ENCODE measurements around the gene MAP1LC3C.

The MAP1LC3C gene

DNA sequence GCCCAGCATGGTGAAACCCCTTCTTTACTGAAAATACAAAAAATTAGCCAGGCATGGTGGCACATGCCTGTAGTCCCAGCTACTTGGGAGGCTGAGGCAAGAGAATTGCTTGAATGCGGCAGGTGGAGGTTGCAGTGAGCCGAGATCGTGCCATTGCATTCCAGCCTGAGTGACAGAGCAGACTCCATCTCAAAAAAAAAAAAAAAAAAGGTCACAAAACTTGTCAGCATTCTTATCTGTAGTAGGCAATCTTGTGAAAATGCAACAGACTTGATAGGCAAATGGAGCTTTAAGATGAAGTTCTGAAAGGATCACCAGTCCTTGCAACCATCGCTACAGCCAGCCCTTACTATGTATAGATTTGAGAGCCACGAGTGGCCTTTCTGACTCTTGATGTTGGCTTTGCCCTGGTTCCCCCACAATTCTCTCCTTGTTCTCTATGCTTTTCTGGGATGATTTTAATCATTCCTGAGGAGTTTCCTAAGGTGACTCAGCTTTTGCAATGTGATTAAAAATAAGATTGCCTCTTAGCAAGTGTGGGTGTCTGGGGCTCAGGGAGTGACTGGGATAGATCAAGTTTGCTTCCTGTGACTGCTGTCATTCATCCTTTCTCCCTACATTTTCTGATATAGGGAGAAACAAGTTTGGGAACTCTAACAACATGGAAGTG lies 7.1 kb upstream of the MAP1LC3C start:
- TF ChIP-seq, protein P1, sequence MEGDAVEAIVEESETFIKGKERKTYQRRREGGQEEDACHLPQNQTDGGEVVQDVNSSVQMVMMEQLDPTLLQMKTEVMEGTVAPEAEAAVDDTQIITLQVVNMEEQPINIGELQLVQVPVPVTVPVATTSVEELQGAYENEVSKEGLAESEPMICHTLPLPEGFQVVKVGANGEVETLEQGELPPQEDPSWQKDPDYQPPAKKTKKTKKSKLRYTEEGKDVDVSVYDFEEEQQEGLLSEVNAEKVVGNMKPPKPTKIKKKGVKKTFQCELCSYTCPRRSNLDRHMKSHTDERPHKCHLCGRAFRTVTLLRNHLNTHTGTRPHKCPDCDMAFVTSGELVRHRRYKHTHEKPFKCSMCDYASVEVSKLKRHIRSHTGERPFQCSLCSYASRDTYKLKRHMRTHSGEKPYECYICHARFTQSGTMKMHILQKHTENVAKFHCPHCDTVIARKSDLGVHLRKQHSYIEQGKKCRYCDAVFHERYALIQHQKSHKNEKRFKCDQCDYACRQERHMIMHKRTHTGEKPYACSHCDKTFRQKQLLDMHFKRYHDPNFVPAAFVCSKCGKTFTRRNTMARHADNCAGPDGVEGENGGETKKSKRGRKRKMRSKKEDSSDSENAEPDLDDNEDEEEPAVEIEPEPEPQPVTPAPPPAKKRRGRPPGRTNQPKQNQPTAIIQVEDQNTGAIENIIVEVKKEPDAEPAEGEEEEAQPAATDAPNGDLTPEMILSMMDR (IDR thresholded peaks at IDR 0.05; ENCODE audit: insufficient read depth, missing control alignments): no peak
- FAIRE-seq (no peak), DNase-seq (ENCODE audit: insufficient read length, low spot score) (no peak)

DNA sequence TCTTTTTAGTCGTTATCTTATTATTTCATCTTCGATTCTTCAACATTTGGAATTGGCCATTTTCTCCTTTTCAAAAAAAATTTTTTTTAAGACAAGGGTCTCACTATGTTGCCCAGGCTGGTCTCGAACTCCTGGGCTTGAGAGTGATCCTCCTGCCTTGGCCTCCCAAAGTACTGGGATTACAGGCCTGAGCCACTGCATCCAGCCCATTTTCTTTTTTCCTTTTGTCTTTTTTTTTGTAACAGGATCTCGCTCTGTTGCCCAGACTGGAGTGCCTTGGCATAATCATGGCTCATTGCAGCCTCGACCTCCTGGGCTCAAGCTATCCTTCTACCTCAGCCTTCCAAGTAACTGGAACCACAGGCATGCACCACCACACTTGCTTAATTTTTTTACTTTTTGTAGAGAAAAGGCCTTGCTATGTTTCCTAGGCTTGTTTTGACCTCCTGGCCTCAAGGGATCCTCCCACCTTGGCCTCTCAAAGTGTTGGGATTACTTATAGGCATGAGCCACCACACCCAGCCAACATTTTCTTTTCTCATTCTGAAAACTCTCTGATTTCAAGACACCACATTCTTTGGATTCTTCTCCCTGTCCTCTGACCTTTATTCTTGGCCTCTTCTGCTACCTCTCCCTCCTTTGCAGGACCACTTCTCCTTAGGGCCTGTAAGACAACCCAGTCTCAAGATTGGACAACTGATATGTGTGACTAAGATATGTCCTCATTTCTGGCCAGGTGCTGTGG lies 6.0 kb upstream of the MAP1LC3C start:
- TF ChIP-seq, protein P1 (IDR thresholded peaks at IDR 0.05; ENCODE audit: insufficient read depth, missing control alignments): no peak
- no peak for DNase-seq (ENCODE audit: insufficient read length, low spot score)
- no peak for FAIRE-seq

DNA sequence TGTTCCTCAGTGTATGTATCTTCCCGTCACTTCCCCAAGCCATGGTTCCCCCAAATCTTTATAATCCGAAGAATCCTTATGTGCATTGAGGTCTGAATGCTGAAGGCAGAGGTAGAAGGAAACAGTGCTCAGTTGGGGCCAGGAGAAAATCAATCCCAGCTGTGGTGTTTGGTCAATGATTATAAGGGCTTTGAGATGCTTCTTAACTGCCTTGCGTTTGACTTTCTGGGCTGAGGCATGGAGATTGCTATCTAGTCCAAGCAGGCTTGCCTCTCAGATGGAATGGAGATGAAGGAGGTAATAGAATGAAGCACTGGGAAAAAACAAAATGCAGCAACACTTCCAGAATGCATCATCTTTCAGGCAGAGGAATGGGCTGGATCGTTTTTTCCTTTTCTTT lies 3.6 kb upstream of the MAP1LC3C start:
- TF ChIP-seq, protein P1 (IDR thresholded peaks at IDR 0.05; ENCODE audit: insufficient read depth, missing control alignments): no peak
- no peak for FAIRE-seq
- no peak for DNase-seq (ENCODE audit: insufficient read length, low spot score)

DNA sequence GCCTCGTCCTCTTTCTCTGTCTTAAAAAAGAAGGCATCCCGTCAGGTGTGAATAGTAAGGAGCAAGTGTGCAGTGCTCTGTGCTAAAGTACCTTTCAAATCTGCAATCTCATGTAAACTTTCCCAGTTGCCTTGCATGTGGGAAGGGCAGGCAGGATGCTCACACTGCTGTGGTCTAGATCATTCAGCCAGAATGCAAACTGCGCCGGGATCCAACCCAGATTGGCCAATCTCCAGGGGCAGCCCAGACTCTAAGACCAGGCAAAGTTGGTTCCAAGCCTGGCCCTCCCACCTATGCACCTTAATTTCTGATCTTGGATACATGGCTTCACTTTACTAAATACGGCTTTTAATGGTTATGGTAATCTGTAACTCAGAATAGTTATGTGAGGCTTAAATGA lies 3.2 kb upstream of the MAP1LC3C start:
- TF ChIP-seq, protein P1 (IDR thresholded peaks at IDR 0.05; ENCODE audit: insufficient read depth, missing control alignments): no peak
- FAIRE-seq (no peak), DNase-seq (ENCODE audit: insufficient read length, low spot score) (no peak)

DNA sequence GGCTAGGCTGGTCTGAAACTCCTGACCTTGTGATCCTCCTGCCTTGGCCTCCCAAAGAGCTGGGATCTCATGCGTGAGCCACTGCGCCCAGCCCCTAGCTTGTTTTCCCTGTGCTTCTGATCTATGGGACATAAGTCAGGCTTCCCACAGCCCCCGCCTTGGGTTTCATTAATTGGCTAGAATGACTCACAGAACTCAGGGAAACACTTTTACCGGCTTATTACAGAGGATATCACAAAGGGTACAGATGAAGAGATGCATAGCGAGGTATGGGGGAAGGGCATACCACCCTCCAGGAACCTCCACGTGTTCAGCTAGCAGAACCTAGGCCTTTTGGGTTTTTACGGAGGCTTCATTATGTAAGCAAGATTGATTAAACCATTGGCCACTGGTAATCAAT lies 1.5 kb upstream of the MAP1LC3C start:
- no peak for FAIRE-seq
- TF ChIP-seq, protein P1 (IDR thresholded peaks at IDR 0.05; ENCODE audit: insufficient read depth, missing control alignments): no peak
- no peak for DNase-seq (ENCODE audit: insufficient read length, low spot score)

DNA sequence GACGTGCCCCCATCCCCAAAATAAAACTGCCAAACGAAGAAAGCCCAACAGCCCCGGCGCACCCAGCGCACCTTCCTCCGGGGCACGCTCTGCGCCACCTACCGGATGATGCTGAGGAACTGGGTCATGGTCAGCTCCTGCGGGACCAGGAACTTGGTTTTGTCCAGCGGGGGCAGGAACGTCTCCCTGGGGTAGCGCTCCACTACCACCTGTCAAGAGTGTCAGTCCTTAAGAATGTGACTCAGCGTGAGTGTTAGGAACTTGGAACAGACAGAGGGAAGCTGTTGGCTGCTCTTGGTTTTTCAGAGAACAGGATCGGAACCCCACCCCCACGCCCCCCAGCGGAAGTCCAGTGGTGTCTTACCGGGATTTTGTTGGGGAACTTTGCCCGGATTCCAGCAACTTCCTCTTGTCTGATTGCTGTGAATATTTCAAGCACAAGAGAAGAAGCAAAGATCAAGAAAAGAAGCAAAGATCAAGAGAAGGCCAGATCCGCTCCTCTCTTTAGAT lies 431 bp downstream of the MAP1LC3C start:
- FAIRE-seq (no peak), DNase-seq (ENCODE audit: insufficient read length, low spot score) (no peak)
- TF ChIP-seq, protein P1 (IDR thresholded peaks at IDR 0.05; ENCODE audit: insufficient read depth, missing control alignments): peak; percentile 55

Data from D721Med (cell line).